ENCODE measurements around the gene PPP3CA. TPM values are rescaled to one million over a fixed set of nuclear protein-coding genes. Genes with fewer than 3 reads are reported as not detected.

PPP3CA gene
- total RNA-seq, 6 experiments from 2014 or later, result 12.1 to 14.5 (median 13.1) TPM

DNA sequence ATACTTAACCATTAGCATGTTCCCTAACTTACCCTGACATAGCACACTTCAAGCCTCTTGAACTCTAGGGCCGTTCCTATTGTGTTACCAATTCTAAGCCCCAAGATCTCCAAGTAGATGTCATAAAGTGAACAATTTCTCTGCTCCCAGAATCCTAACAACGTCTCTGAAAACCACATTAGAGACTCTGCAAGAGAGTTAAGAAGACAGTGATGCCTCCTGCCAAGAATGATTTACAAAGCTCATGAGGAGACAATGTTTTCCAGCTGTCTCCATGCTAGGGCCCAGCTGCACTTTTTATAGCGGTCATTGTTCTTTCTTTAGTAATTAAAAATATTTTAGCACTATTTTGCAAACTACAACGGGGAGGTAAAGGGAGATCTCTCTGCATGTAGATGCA lies 358.4 kb downstream of the PPP3CA start:
- H3K9me3 ChIP-seq, result no peaks in the 10 kb centered on the region
- no peak overlapping the region for H3K27ac ChIP-seq
- H3K4me3 ChIP-seq, result no peak overlapping the region
- DNase-seq, result no peak
- 72% methylated on average over 4 of the region's 4 CpGs for WGBS (ENCODE audit: insufficient coverage, low coverage, low lambda C conversion rate, missing lambda C conversion rate)
- intact Hi-C loops (cut with DNase I), result no loop called here
- H3K36me3 ChIP-seq, result no peaks in the 10 kb centered on the region
- TF ChIP-seq, protein P1, sequence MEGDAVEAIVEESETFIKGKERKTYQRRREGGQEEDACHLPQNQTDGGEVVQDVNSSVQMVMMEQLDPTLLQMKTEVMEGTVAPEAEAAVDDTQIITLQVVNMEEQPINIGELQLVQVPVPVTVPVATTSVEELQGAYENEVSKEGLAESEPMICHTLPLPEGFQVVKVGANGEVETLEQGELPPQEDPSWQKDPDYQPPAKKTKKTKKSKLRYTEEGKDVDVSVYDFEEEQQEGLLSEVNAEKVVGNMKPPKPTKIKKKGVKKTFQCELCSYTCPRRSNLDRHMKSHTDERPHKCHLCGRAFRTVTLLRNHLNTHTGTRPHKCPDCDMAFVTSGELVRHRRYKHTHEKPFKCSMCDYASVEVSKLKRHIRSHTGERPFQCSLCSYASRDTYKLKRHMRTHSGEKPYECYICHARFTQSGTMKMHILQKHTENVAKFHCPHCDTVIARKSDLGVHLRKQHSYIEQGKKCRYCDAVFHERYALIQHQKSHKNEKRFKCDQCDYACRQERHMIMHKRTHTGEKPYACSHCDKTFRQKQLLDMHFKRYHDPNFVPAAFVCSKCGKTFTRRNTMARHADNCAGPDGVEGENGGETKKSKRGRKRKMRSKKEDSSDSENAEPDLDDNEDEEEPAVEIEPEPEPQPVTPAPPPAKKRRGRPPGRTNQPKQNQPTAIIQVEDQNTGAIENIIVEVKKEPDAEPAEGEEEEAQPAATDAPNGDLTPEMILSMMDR (IDR thresholded peaks at IDR 0.05), result no peak
- TF ChIP-seq POLR2A (IDR thresholded peaks at IDR 0.05), result no peak
- H3K4me1 ChIP-seq, result peaks cover 0 to 8% (median 3%) of the 10 kb centered on the region in 4 donors
- no peak for ATAC-seq
- H3K27me3 ChIP-seq, result no peaks in the 10 kb centered on the region

DNA sequence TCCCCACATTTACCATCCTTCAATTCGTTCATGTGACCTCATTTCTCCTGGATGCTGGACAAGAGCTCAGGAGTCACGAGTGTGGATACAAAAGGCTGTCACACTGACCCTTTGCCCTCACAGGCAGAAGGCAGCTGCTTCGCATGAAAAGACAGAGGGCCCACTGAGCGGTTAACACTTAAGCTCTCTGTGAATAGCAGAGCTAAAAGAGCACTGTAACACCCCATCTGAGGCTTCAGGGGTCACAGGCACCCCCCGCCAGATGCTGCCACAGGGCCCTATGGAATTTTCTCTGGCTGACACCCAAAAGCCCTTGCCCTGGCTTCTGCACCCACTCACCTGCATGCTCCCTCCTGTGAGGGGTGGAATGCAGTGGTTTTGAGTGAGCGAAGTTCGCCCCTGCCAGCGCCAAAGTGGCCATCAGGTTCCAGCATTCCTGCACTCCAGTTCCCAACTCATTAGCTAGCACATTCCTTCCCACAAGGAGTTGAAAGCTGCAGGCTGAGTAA lies 360.9 kb downstream of the PPP3CA start:
- peaks cover 0 to 8% (median 3%) of the 10 kb centered on the region in 4 donors for H3K4me1 ChIP-seq
- WGBS (ENCODE audit: insufficient coverage, low coverage, low lambda C conversion rate, missing lambda C conversion rate), result 50% methylated on average over 4 of the region's 8 CpGs
- H3K27ac ChIP-seq, result peak overlapping the region in 2 of 3 donors; percentile 60 to 71
- TF ChIP-seq POLR2A (IDR thresholded peaks at IDR 0.05), result no peak
- TF ChIP-seq, protein P1 (IDR thresholded peaks at IDR 0.05), result no peak
- intact Hi-C loops (cut with DNase I), result no loop called here
- H3K36me3 ChIP-seq, result no peaks in the 10 kb centered on the region
- no peak overlapping the region for H3K4me3 ChIP-seq
- H3K27me3 ChIP-seq, result no peaks in the 10 kb centered on the region
- ATAC-seq, result peak; percentile 91 to 95 (median 93)
- H3K9me3 ChIP-seq, result no peaks in the 10 kb centered on the region
- DNase-seq, result peak; percentile 43 to 73 (median 56)

DNA sequence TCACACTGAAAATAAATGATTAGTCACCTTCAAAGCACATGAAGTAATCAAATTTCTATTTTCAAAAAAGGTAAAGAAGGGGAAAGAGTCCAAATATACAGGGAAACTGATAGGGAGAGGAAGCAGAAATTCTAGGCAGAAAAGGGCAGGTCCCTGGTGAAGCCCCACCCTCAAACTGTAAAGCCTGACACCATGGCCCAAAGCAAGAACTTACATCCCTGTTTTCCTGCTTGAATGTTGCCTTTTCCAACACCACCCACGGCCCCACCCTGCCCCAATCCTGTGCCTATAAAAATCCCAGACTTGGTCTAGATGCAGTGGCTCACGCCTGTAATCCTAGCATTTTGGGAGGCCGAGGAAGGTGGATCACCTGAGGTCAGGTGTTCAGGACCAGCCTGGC lies 361.8 kb downstream of the PPP3CA start:
- Histone ChIP-seq H3K4me1 (peaks cover 0 to 8% (median 3%) of the 10 kb centered on the region in 4 donors), H3K27ac (peak overlapping the region in 1 of 3 donors; percentile 71), H3K36me3 (no peaks in the 10 kb centered on the region), H3K4me3 (no peak overlapping the region), H3K9me3 (no peaks in the 10 kb centered on the region), H3K27me3 (no peaks in the 10 kb centered on the region)
- DNase-seq, result no peak
- 94% methylated on average over 3 of the region's 3 CpGs for WGBS (ENCODE audit: insufficient coverage, low coverage, low lambda C conversion rate, missing lambda C conversion rate)
- no peak for ATAC-seq
- TF ChIP-seq, protein P1 (IDR thresholded peaks at IDR 0.05), result no peak
- TF ChIP-seq POLR2A (IDR thresholded peaks at IDR 0.05), result no peak
- intact Hi-C loops (cut with DNase I), result no loop called here

DNA sequence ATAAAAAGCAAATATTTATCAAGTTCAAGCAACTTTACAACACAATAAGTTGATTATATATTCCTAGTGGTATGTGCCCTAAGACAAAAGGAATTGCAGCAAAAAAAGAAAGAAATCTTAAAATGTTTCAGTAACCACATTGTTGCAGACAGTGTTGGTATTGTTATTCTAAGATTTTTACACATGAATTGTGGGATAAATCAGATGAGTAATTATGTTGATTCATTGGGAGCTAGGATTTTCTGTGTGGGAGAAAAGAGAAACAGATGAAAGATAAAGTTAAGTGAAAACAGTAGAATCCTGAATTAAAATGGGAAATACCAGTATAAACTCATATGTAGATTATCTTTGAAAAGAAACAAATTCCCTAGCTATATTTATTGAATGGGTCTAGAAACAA lies 362.4 kb downstream of the PPP3CA start:
- intact Hi-C loops (cut with DNase I), result no loop called here
- ATAC-seq, result no peak
- Histone ChIP-seq H3K36me3 (no peaks in the 10 kb centered on the region), H3K4me1 (peaks cover 0 to 8% (median 3%) of the 10 kb centered on the region in 4 donors), H3K27ac (no peak overlapping the region), H3K9me3 (no peaks in the 10 kb centered on the region), H3K4me3 (no peak overlapping the region), H3K27me3 (no peaks in the 10 kb centered on the region)
- TF ChIP-seq, protein P1 (IDR thresholded peaks at IDR 0.05), result no peak
- TF ChIP-seq POLR2A (IDR thresholded peaks at IDR 0.05), result no peak
- DNase-seq, result no peak

DNA sequence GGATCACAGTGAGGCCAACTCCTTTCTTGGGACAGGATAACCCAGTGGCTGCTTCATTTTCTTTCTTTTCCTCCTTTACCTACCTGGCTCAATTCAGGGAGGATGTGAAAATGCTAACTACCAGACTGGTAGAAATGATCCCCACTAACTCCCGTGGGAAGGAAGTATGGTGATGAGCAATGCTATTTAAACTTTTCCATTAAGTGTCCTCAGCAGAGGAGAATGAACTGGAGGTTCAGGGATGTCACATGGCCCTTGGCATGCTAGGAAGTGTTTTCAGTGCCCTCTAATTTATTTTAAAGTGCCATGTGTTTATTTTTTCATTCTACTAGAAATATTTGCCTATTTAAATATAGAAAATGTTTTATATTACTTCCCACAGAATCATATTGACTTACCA lies 363.9 kb downstream of the PPP3CA start:
- Histone ChIP-seq H3K4me3 (no peak overlapping the region), H3K9me3 (no peaks in the 10 kb centered on the region), H3K27ac (no peak overlapping the region), H3K27me3 (no peaks in the 10 kb centered on the region), H3K4me1 (peaks cover 0 to 8% (median 3%) of the 10 kb centered on the region in 4 donors), H3K36me3 (no peaks in the 10 kb centered on the region)
- no peak for DNase-seq
- ATAC-seq, result no peak
- intact Hi-C loops (cut with DNase I), result no loop called here
- TF ChIP-seq, protein P1 (IDR thresholded peaks at IDR 0.05), result no peak
- TF ChIP-seq POLR2A (IDR thresholded peaks at IDR 0.05), result no peak
- 31% methylated on average over 1 of the region's 1 CpG for WGBS (ENCODE audit: insufficient coverage, low coverage, low lambda C conversion rate, missing lambda C conversion rate)

Measured in right lobe of liver (tissue), 6 donors.